Germinal center (tissue), 1 donor: Measurements from ENCODE around the gene GGACT.
A peak's percentile ranks its signal among the peaks of the same experiment; 100 is the strongest.
"Not testable (repeated sequence)": the region's sequence is repeated elsewhere in the genome, so short reads cannot be mapped to it uniquely, and the experiment has no call there.

Experiments
- DNase-seq: peaks from one replicate; pipeline ENCODE4 v3.0.0; 2012; ENCODE audit warnings: mixed read lengths, low spot score

The GGACT gene

DNA sequence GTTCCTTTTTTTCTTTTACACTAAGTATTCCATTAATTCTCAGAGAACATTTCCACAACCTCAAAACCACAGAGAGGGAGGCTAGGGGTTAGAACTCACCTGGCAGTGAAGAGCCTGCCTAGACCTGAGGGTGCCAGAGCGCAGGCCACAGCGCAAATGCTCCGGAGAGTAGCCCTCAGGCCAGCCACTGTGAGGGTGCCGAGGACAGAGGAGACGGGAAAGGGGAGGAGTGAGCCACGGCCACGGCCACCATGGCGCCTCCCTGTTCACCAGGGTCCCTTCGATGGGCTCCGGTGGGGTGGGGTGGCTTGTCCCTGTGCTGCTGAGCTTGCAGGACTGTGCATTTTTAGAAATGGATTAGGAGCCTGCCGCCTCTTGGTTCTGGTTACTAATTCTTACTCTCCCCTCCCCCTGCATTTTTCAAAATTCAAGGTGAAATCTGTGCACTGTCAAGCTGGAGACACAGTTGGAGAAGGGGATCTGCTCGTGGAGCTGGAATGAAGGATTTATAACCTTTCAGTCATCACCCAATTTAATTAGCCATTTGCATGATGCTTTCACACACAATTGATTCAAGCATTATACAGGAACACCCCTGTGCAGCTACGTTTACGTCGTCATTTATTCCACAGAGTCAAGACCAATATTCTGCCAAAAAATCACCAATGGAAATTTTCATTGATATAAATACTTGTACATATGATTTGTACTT is 58.8 kb downstream of the GGACT start:
- no peak for DNase-seq

- no peak for DNase-seq
These were observed 59.8 kb downstream of the GGACT start for GRCh38 chr13:100528820-100529219.

- DNase-seq, result no peak
These were observed 60.2 kb downstream of the GGACT start for GRCh38 chr13:100528353-100528752.

- DNase-seq, result no peak
These were observed 60.9 kb downstream of the GGACT start for GRCh38 chr13:100527644-100528043.

DNA sequence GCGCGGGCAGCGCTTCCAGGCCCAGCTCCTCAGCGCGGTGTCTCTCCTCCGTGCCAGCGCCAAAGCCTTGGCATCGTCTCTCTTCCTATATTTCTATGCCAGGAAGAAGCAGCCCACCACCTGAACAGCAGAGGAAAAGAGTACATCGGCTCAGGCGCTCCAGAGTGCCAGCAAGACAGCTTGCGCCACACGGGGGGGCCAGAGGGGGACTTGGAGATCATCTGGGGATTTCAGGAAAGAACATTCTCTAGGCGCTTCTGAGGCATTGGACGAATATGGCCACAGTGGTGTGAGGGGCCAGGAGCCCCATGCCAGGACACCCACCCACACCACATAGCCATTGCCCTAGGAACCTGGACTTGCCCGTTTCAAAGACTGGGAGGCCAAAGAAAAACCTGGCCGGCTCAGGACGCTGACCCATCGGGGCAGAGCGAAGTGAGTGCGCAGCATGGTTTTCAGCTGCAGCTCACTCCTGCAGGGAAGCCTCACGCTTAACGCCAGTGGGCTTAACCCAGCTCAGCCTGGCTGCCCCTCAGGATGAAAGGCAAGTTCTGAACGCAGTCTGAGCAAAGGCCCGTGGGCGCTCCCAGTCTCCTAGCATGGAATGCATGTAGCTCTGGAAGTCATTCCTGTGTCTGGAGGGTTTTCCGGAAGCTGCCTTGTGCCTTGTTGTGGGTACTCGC is 62.1 kb downstream of the GGACT start:
- no peak for DNase-seq

DNA sequence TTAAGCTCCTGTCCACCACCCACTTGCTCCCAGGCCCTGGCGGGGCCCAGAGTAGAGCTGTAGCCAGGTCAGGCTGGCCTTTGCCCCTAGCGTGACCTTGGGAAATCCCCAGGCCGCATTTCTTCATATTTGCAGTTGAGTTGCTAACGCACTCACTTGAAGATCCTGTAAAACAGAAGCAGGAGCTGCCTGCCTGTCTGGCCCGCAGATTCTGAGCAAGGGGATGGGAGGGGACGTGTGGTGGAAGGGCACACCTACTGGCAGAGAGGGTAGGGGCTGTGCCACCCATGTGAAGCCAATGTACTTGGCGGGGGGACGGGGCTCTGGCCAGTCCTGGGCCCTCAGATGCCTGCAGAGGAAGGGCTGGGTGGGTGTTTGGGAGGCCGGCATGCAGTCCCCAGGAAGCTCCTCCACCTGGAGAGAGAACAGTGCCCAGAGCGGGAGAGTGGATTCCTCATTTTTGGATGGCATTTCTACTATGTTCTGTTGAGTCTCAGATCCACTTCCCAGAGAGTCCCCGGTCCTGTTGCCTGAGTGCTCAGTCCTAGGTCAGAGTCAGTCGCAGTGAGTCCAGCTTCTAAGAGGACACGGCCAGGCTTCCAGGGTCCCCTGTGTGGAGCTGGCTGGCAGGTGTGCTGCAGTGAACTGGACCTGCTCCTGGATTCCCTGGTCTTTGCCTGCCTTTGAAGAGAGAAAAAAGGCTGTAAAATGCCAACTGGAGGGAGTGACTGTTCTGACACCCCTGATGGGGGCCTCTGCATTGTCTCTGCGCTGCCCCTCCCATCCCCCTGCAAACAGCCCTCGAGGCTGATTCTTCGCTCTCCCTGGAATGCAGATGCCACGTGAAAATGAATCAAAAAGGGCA is 62.9 kb downstream of the GGACT start:
- DNase-seq, result no peak

GRCh38 chr13:100524688-100525087 is 63.9 kb downstream of the GGACT start:
- DNase-seq, result not testable (repeated sequence)

- DNase-seq, result no peak
These were observed 64.6 kb downstream of the GGACT start for GRCh38 chr13:100523981-100524386.

DNA sequence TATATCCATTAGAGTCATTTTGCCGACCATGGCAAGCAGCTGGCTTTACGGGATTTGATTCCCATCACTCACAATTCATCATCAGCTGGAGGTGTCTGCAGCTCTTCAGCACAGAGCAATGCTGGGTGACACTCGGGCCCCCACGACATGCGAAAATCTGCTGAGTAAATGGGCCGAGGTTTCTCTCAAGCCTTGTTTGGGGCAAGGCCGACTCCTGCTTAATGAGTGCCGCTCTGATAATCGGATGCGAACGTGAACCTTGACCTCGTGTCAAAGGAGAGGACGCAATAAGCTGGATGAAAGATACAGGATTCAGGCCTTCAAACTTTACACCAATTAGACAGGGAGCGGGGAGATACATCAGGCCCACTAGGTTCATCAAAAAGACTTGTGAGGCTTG is 65.2 kb downstream of the GGACT start:
- DNase-seq, result no peak

- DNase-seq, result no peak
These were observed 65.8 kb downstream of the GGACT start for GRCh38 chr13:100522618-100523309.

GRCh38 chr13:100521851-100522617 is 66.6 kb downstream of the GGACT start:
- no peak for DNase-seq

DNA sequence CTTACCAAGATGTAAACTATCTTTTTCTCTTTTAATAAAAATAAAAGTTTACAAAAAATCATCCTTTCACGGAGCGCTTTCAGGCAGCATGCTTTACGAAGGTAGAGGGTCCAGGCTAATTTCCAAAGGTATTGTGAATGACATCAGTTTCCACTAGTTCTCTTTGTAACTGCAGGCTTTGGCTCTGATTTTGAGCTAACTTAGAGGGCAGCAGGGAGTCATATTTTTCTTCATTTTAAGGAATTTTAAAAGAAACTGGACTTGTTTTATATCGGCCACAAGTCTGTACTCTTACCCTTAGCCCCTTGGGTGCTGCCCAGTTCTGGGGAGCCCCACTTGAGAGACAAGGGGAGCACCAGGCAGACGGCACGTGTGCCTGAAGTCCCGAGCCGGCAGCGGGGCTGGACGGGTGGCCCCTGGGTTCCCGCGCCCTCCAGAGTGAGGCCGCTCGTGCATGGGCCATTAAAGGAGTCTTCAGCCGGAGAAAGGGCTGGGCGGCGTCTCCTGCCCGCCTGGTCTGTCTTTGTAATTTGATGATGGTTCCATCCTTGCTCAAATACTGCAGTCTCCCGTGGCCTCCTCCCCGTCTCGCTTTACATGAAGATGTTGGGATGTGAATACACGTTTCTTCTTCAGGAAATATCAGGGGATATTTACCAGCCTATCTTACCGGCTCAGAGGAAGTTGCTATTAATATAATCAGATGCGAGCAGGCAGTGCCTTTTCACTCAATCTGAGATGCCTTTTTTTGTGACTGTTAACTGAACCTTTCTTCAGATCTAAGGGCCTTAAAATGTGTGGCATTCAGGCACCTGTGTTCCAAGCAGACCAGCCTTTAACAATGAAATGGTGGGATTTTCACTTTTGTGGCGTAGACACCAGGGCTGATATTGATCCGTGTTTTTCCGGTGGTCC is 67.4 kb downstream of the GGACT start:
- no peak for DNase-seq

DNA sequence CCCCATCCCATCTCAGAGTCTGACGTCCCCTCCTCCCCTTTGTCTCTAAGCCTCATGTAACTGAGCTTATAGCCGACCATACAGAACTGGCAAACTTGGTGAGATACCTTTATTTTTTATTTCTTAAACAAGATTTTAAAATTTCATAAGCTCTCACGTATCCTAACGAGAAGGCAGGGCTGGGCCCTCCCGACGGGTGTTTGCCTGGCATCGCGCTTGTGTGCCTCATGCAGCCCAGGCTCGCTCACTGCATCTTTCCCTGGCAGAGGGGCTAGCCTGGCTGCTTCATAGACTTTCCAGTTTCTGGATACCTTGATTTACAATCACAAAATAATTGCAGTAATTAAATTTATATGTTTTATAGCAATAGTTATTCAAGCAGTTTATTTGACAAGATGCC is 69.0 kb downstream of the GGACT start:
- no peak for DNase-seq

DNA sequence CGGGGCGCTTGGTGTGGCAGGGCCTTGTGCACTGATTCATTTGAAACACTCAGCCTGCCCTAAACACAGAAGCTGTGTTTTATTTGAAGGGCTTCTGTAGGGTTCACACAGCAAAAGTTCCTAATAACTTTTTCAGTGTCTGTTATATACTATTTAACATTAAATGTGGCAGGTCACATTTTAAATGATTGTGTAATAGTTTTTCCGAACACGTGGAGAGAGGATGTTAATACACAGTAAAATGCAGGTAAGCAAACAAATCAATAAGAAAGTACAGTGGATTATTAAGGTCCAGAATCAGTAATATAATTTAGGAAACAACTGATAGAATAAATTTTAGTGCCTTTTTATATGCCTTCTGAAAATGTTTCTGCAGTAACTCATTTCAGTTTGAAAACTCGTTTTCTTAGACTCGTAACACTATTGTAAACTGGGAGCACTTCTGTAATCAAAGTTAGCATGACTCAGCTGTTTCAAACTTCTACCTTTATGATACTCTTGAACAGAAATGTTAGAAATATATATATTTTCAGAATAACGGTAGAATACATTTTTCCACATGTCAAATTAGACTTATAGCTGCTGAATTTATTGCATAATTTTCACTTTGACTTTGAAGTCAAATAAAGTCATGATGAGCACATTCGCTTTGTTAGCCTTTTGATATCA is 70.1 kb downstream of the GGACT start:
- no peak for DNase-seq

DNA sequence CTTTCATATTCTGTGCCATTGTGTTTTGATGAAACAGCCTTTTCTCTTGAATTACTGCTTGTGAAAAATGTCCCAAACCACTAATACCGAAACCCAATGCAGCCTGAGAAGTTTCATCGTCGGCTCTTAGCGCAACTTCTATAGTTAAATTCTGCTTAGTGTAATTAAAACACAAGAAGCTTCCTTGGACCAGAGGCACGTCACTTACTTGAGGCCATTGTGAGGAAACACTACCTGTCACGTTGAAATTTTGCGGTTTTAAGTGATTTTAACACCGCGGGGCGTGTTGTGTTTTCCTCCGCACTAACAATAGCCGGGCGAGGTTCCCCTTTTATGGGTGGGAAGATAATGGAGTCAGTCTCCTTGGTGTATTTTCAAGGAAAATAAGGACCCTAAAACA is 70.9 kb downstream of the GGACT start:
- DNase-seq, result no peak

- no peak for DNase-seq
These were observed 71.5 kb downstream of the GGACT start for GRCh38 chr13:100517135-100517534.

DNA sequence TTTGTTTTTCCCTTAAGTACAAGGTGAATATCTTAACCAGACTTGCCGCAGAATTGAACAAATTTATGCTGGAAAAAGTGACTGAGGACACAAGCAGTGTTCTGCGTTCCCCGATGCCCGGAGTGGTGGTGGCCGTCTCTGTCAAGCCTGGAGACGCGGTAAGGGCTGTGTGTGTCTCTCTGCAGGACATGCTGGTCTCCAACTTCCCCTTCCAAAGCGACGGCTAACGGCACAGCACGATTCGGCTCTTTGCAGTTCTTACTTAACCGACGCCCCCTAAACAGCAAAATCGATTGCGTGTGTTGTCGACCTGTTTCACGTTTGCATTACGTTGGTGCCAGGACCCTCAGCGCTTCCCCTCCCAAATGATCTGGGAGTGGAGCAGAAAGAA is 73.2 kb downstream of the GGACT start:
- no peak for DNase-seq

DNA sequence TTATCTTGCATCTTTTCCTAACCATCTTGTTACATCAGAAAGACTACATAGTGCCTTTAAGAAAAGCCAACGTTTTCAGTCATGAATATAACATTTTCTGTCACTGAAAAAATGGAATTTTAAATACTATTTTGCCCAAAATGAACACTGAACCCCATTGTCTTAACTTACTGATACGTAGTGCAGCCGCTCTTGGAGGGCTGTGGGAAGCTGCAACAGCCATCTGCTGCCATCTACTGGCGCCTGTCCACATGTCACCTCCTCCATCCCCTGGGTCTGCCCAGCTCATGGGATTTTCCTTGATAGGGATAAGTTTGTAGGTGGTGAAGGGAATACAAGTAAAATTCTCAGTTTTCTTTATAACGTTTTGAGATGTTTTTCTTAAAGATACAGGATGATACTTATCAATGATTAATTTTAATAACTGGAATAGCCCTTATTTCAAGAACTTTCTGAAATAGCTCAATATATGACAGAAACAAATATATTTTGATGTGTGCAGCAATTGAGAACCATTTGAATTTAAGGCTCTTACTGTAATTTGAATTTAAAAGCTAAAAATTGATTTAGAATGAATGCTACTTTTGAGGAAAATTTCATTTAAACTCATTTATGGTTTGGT is 73.7 kb downstream of the GGACT start:
- DNase-seq, result peak; percentile 83

DNA sequence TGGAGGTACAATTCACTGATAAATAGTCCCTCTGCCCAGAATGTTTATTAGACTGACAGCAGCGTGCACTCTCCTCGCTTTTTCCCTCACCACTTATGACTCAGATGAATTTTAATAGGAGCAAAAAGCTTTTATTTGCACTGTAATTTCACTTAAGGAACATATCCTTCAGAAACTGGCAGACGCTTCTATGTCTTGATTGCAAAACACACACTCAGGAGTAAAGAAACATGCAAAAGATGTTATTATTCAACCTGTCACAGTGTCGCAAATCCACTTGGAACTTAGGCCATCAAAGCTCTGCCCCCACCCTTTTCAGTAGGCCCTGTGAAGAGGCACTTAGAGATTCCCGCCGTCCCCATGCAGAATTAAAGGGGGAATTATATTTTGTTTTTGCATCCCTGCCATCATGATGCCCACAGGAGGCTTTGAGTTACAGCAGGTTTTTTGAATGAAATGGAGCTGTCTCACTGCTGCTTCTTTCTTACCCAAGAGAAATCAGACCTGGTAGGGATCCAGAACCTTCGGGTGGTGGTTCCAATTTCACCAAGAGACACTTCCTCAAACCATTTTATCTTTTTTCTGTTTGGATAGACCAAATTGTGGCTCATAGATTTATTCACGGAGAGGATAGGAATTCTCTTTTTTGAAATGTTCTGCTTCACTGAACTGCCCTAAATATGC is 74.5 kb downstream of the GGACT start:
- DNase-seq, result no peak
